HepG2 (cell line): ENCODE results near the gene RUNDC1. TPM values are rescaled to one million over a fixed set of nuclear protein-coding genes. Genes with fewer than 3 reads are reported as not detected.

Source experiments
- ETV5 ChIP-seq: IDR thresholded peaks from 2 replicates; pipeline ENCODE4 v1.6.1; 2018; ENCODE audit warnings: missing biosample characterization, missing genetic modification reagents, inconsistent platforms, borderline replicate concordance
- FOXA3 ChIP-seq: IDR thresholded peaks from 2 replicates; pipeline ENCODE4 v1.6.1; 2016; ENCODE audit warnings: missing genetic modification reagents, missing compliant biosample characterization
- IRX3 ChIP-seq: sonication (generic); formaldehyde crosslinking; IDR thresholded peaks from 2 replicates; pipeline ENCODE4 v1.8.1; 2023; ENCODE audit warnings: mild to moderate bottlenecking, low read depth, missing genetic modification reagents, borderline replicate concordance
- MAFK ChIP-seq, 2 experiments: IDR thresholded peaks in 1 of 2; conservative IDR thresholded peaks in 1 of 2; 2 replicates each; pipeline ENCODE4 v1.6.1; 2011; ENCODE audit warnings: improper control_type of control experiment in 2 of 2, low read length in 2 of 2
- MTF1 ChIP-seq: sonication (generic); formaldehyde crosslinking; IDR thresholded peaks from 2 replicates; pipeline ENCODE4 v1.5.0; 2020; ENCODE audit warnings: missing genetic modification reagents
- PAWR ChIP-seq: sonication (generic); formaldehyde crosslinking; IDR thresholded peaks from 2 replicates; pipeline ENCODE4 v1.4.0; 2020; ENCODE audit warnings: missing genetic modification reagents, mild to moderate bottlenecking, borderline replicate concordance
- PCBP2 ChIP-seq: fragments of 200-400 bp; formaldehyde crosslinking; optimal IDR thresholded peaks from 2 replicates; pipeline ENCODE3; 2018; ENCODE audit warnings: low read length, low read depth; ENCODE audit not compliant: poor library complexity, severe bottlenecking
- RBM39 ChIP-seq: fragments of 200-400 bp; formaldehyde crosslinking; IDR thresholded peaks from one replicate; pipeline ENCODE4 v1.6.1; 2018; ENCODE audit warnings: antibody characterized with exemption, mild to moderate bottlenecking, low read depth, low read length; ENCODE audit not compliant: poor library complexity, severe bottlenecking
- RFX5 ChIP-seq: IDR thresholded peaks from 2 replicates; pipeline ENCODE4 v1.6.1; 2011; ENCODE audit warnings: low read depth, low read length, improper control_type of control experiment
- SCMH1 ChIP-seq: sonication (generic); formaldehyde crosslinking; IDR thresholded peaks from 2 replicates; pipeline ENCODE4 v1.9.0; 2021; ENCODE audit warnings: missing genetic modification reagents, mild to moderate bottlenecking, borderline replicate concordance
- STAG1 ChIP-seq: sonication (generic); formaldehyde crosslinking; IDR thresholded peaks from 2 replicates; pipeline ENCODE4 v1.4.0; 2020; ENCODE audit warnings: missing genetic modification reagents
- THAP11 ChIP-seq: IDR thresholded peaks from 2 replicates; pipeline ENCODE4 v1.6.1; 2016; ENCODE audit warnings: missing biosample characterization, missing genetic modification reagents
- ZBTB38 ChIP-seq: sonication (generic); formaldehyde crosslinking; IDR thresholded peaks from 2 replicates; pipeline ENCODE4 v1.5.1; 2020; ENCODE audit warnings: mild to moderate bottlenecking, missing genetic modification reagents
- ZNF337 ChIP-seq: sonication (generic); formaldehyde crosslinking; IDR thresholded peaks from 2 replicates; pipeline ENCODE4 v1.5.1; 2020; ENCODE audit warnings: missing genetic modification reagents, low read depth, mild to moderate bottlenecking, borderline replicate concordance
- ZNF33B ChIP-seq: sonication (generic); formaldehyde crosslinking; IDR thresholded peaks from 2 replicates; pipeline ENCODE4 v1.5.1; 2020; ENCODE audit warnings: mild to moderate bottlenecking, missing genetic modification reagents
- ZNF501 ChIP-seq: sonication (generic); formaldehyde crosslinking; IDR thresholded peaks from 2 replicates; pipeline ENCODE4 v1.5.1; 2020; ENCODE audit warnings: mild to moderate bottlenecking, moderate library complexity, missing genetic modification reagents
- ZNF547 ChIP-seq: sonication (generic); formaldehyde crosslinking; IDR thresholded peaks from 2 replicates; pipeline ENCODE4 v1.5.1; 2020; ENCODE audit warnings: mild to moderate bottlenecking, missing genetic modification reagents
- ZNF550 ChIP-seq: sonication (generic); formaldehyde crosslinking; IDR thresholded peaks from 2 replicates; pipeline ENCODE4 v1.4.0; 2020; ENCODE audit warnings: mild to moderate bottlenecking, missing genetic modification reagents, borderline replicate concordance
- ZNF7 ChIP-seq: IDR thresholded peaks from 2 replicates; pipeline ENCODE4 v1.6.1; 2016; ENCODE audit warnings: missing biosample characterization, missing genetic modification reagents
- ZNF776 ChIP-seq: sonication (generic); formaldehyde crosslinking; IDR thresholded peaks from 2 replicates; pipeline ENCODE4 v1.4.0; 2020; ENCODE audit warnings: mild to moderate bottlenecking, missing genetic modification reagents
- ZSCAN12 ChIP-seq: sonication (generic); formaldehyde crosslinking; IDR thresholded peaks from 2 replicates; pipeline ENCODE4 v1.9.0; 2021; ENCODE audit warnings: mild to moderate bottlenecking, missing genetic modification reagents
- ZSCAN21 ChIP-seq: sonication (generic); formaldehyde crosslinking; IDR thresholded peaks from 2 replicates; pipeline ENCODE4 v1.8.0; 2022; ENCODE audit warnings: mild to moderate bottlenecking, missing genetic modification reagents, moderate library complexity, borderline replicate concordance
- polyA plus RNA-seq, 8 experiments: library from polyadenylated mRNA; depleted of rRNA in 3 of 8; stranded (reverse) in 7 of 8; unstranded in 1 of 8; fragments of >200 nt; fragmentation: Illumina TruSeq in 4 of 8; extraction: Trizol in 4 of 8; gene quantifications; 2 replicates each; pipeline versions ENCODE4 v1.2.1 to v1.2.3, GENCODE V29; 2011 to 2016; ENCODE audit warnings: low read depth in 4 of 8, missing spikeins in 1 of 8, mixed read lengths in 1 of 8; ENCODE audit not compliant: insufficient read depth in 1 of 8
- total RNA-seq, 5 experiments: library from RNA; depleted of rRNA; stranded (reverse); fragments of >200 nt; fragmentation: Illumina TruSeq; extraction: Trizol; gene quantifications; 2 replicates each; pipeline ENCODE4 v1.2.3, GENCODE V29; 2016; ENCODE audit warnings: low read depth in 1 of 5
- TF ChIP-seq, protein P1 (sequence below): sonication (generic); formaldehyde crosslinking; IDR thresholded peaks from 2 replicates; pipeline ENCODE4 v1.8.1; 2023; ENCODE audit warnings: mild to moderate bottlenecking, missing genetic modification reagents
- TF ChIP-seq, protein P2 (sequence below): sonication (generic); formaldehyde crosslinking; IDR thresholded peaks from 2 replicates; pipeline ENCODE4 v1.8.1; 2023; ENCODE audit warnings: missing genetic modification reagents, mild to moderate bottlenecking, borderline replicate concordance
- TF ChIP-seq, protein P3 (sequence below): sonication (generic); formaldehyde crosslinking; IDR thresholded peaks from 2 replicates; pipeline ENCODE4 v1.5.0; 2020; ENCODE audit warnings: missing genetic modification reagents
- TF ChIP-seq, protein P4 (sequence below): sonication (generic); formaldehyde crosslinking; IDR thresholded peaks from 2 replicates; pipeline ENCODE4 v1.8.0; 2022; ENCODE audit warnings: mild to moderate bottlenecking, missing genetic modification reagents

The RUNDC1 gene
- total and polyA plus RNA-seq, 2 of the 13 experiments (the other 11 are each of a cell fraction or from before 2014, with no cell fraction given): 10.3 to 11.4 TPM

DNA sequence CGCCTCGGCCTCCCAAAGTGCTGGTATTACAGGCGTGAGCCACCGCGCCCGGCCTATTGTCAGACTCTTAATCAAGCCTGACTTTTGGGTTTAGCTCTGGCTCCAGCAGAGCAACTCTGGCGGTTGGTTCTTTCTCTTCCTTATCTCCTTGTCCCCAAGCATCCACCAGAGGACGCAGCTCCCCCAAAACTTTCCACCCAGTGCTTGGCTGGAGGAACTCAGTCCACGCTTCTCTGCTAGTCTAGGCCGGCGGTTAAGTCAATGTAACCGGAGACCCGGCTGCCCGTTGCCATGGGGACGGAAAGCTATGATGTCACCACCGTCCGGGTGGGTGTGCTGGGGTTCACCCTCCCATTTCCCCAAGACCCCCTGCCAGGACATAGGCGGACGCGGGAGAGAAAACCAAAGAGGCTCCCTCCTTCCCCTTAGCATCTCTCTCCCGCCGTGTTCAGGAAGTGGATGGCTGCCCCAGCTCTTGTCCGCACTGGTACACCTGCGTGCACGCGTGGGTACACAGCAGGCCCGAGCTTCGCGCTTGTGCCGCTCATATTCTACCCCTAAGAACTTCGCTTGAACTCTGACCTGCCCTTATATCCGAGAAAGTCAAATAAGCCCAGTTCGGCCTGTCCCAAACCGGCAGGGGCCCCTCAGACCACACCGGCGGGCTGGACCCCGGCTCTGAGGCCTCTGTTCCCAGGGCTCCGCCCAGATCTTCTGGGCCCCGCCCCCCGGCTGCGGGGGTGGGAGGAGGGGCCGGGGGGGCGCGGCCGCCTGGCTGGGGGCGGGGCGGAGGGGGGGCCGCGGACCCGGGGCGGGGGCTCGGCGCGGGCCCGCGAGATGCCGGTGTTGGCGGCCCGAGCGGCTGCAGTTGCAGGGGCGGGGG, 44.3 kb downstream of the RUNDC1 start, which contains the start of gene RND2 (continued):
- TF ChIP-seq ZNF547 (CRISPR knock-in tag) (peak; percentile 39; the same call in 1 of the 2 replicates), ZNF337 (peak; percentile 85; the same call in 1 of the 2 replicates), FOXA3 (CRISPR knock-in tag) (peak; percentile 54; the same call in 1 of the 2 replicates), STAG1 (CRISPR knock-in tag) (peak; percentile 97), RBM39 (peak; percentile 83), ZNF550 (CRISPR knock-in tag) (0 out of 2 replicates have a peak, but pooled peaks have one; percentile 74), MAFK (conservative IDR thresholded peaks at IDR 0.05 in 1 of 2, IDR thresholded peaks at IDR 0.05 in 1 of 2; ENCODE audit: low read length in 2 of 2) (0 out of 4 replicates have a peak, but pooled peaks of 1 of the 2 experiments have one; percentile 0), PAWR (CRISPR knock-in tag) (no peak), SCMH1 (CRISPR knock-in tag) (no peak), THAP11 (CRISPR knock-in tag) (peak; percentile 70), IRX3 (CRISPR knock-in tag) (no peak), ZBTB38 (peak; percentile 89), ZNF33B (CRISPR knock-in tag) (peak; percentile 79), ZSCAN21 (CRISPR knock-in tag) (peak; percentile 100), MTF1 (no peak), ETV5 (CRISPR knock-in tag) (peak; percentile 62; the same call in 1 of the 2 replicates), ZNF501 (CRISPR knock-in tag) (peak; percentile 73; the same call in 1 of the 2 replicates), ZSCAN12 (peak; percentile 71; the same call in 1 of the 2 replicates), RFX5 (peak; percentile 75), PCBP2 (no peak), ZNF776 (CRISPR knock-in tag) (no peak), ZNF7 (CRISPR knock-in tag) (peak; percentile 84)
- TF ChIP-seq, protein P1, sequence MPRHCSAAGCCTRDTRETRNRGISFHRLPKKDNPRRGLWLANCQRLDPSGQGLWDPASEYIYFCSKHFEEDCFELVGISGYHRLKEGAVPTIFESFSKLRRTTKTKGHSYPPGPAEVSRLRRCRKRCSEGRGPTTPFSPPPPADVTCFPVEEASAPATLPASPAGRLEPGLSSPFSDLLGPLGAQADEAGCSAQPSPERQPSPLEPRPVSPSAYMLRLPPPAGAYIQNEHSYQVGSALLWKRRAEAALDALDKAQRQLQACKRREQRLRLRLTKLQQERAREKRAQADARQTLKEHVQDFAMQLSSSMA (CRISPR knock-in tag): 0 out of 2 replicates have a peak, but pooled peaks have one; percentile 60
- TF ChIP-seq, protein P2, sequence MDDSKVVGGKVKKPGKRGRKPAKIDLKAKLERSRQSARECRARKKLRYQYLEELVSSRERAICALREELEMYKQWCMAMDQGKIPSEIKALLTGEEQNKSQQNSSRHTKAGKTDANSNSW (CRISPR knock-in tag): no peak
- TF ChIP-seq, protein P3, sequence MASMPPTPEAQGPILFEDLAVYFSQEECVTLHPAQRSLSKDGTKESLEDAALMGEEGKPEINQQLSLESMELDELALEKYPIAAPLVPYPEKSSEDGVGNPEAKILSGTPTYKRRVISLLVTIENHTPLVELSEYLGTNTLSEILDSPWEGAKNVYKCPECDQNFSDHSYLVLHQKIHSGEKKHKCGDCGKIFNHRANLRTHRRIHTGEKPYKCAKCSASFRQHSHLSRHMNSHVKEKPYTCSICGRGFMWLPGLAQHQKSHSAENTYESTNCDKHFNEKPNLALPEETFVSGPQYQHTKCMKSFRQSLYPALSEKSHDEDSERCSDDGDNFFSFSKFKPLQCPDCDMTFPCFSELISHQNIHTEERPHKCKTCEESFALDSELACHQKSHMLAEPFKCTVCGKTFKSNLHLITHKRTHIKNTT (CRISPR knock-in tag): no peak
- TF ChIP-seq, protein P4, sequence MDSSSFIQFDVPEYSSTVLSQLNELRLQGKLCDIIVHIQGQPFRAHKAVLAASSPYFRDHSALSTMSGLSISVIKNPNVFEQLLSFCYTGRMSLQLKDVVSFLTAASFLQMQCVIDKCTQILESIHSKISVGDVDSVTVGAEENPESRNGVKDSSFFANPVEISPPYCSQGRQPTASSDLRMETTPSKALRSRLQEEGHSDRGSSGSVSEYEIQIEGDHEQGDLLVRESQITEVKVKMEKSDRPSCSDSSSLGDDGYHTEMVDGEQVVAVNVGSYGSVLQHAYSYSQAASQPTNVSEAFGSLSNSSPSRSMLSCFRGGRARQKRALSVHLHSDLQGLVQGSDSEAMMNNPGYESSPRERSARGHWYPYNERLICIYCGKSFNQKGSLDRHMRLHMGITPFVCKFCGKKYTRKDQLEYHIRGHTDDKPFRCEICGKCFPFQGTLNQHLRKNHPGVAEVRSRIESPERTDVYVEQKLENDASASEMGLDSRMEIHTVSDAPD (CRISPR knock-in tag): 0 out of 2 replicates have a peak, but pooled peaks have one; percentile 16
